ENCODE measurements around the gene CNTLN. TPM values are rescaled to one million over a fixed set of nuclear protein-coding genes. Genes with fewer than 3 reads are reported as not detected.

Gene CNTLN
- total RNA-seq, 1 donor from 2014 or later = 7.4 TPM

- intact Hi-C loops (cut with DNase I) = no loop called here
- Histone ChIP-seq H3K27ac (peak overlapping the region; percentile 86), H3K4me3 (peak overlapping the region; percentile 76), H3K27me3 (no peaks in the 10 kb centered on the region), H3K4me1 (peaks cover 10% of the 10 kb centered on the region), H3K9me3 (no peaks in the 10 kb centered on the region), H3K36me3 (no peaks in the 10 kb centered on the region)
- no peak for TF ChIP-seq CTCF (IDR thresholded peaks at IDR 0.05)
- ATAC-seq (peak; percentile 69), DNase-seq (peak; percentile 73)
These were observed 688 bp downstream of the CNTLN start for GRCh38 chr9:17135295-17136160.

- no peak overlapping the region for H3K27ac ChIP-seq
- no peak overlapping the region for H3K4me3 ChIP-seq
- no peaks in the 10 kb centered on the region for H3K9me3 ChIP-seq
- no peak for ATAC-seq
- no peak for DNase-seq
- H3K4me1 ChIP-seq = peaks cover 10% of the 10 kb centered on the region
- intact Hi-C loops (cut with DNase I) = no loop called here
- H3K27me3 ChIP-seq = no peaks in the 10 kb centered on the region
- no peaks in the 10 kb centered on the region for H3K36me3 ChIP-seq
- no peak for TF ChIP-seq CTCF (IDR thresholded peaks at IDR 0.05)
These were observed 2.7 kb downstream of the CNTLN start for GRCh38 chr9:17137566-17137965.

GRCh38 chr9:17138503-17138902 lies 3.7 kb downstream of the CNTLN start:
- no peak for ATAC-seq
- intact Hi-C loops (cut with DNase I) = no loop called here
- no peak for TF ChIP-seq CTCF (IDR thresholded peaks at IDR 0.05)

GRCh38 chr9:17140418-17140817 lies 5.6 kb downstream of the CNTLN start:
- DNase-seq = no peak
- H3K36me3 ChIP-seq = peaks cover 6% of the 10 kb centered on the region
- ATAC-seq = no peak
- H3K27me3 ChIP-seq = no peaks in the 10 kb centered on the region
- H3K27ac ChIP-seq = no peak overlapping the region
- intact Hi-C loops (cut with DNase I) = no loop called here
- no peak overlapping the region for H3K4me3 ChIP-seq
- TF ChIP-seq CTCF (IDR thresholded peaks at IDR 0.05) = no peak
- H3K4me1 ChIP-seq = peaks cover 5% of the 10 kb centered on the region
- no peaks in the 10 kb centered on the region for H3K9me3 ChIP-seq

More at GRCh38 chr9:17138503-17138902, 3.7 kb downstream of the CNTLN start:
- no peaks in the 10 kb centered on the region for H3K9me3 ChIP-seq
- no peak overlapping the region for H3K4me3 ChIP-seq
- H3K4me1 ChIP-seq = peaks cover 10% of the 10 kb centered on the region
- H3K36me3 ChIP-seq = peaks cover 4% of the 10 kb centered on the region
- no peak for DNase-seq
- no peaks in the 10 kb centered on the region for H3K27me3 ChIP-seq
- no peak overlapping the region for H3K27ac ChIP-seq

GRCh38 chr9:17148324-17148723 lies 13.5 kb downstream of the CNTLN start:
- ATAC-seq (no peak), DNase-seq (no peak)
- Histone ChIP-seq H3K36me3 (peaks cover 5% of the 10 kb centered on the region), H3K27me3 (no peaks in the 10 kb centered on the region), H3K4me1 (no peaks in the 10 kb centered on the region), H3K27ac (no peak overlapping the region), H3K4me3 (no peak overlapping the region), H3K9me3 (no peaks in the 10 kb centered on the region)
- intact Hi-C loops (cut with DNase I) = no loop called here
- no peak for TF ChIP-seq CTCF (IDR thresholded peaks at IDR 0.05)

Measured in upper lobe of right lung (tissue), 1 donor.